COLO829 (cell line): ENCODE data around the gene ETDC.
"Not testable (repeated sequence)": the region's sequence is repeated elsewhere in the genome, so short reads cannot be mapped to it uniquely, and the experiment has no call there.

Experiments
- DNase-seq: peaks from one replicate; pipeline ENCODE4 v3.0.0; 2012; ENCODE audit warnings: low spot score

Gene ETDC

GRCh38 chrX:135309430-135309923 is at the start of gene ETDC:
ETDC (plus strand) TSS chrX:135309480; CDS start chrX:135309480, 0 bp downstream.
- DNase-seq: no peak

- not testable (repeated sequence) for DNase-seq
Measured at GRCh38 chrX:135260976-135261375, 48.3 kb upstream of the ETDC start.

GRCh38 chrX:135263376-135263775 is 45.9 kb upstream of the ETDC start:
- DNase-seq: not testable (repeated sequence)

- DNase-seq: no peak
Measured at GRCh38 chrX:135264206-135264605, 45.1 kb upstream of the ETDC start.

GRCh38 chrX:135273162-135273561 is 36.1 kb upstream of the ETDC start:
- no peak for DNase-seq

GRCh38 chrX:135275973-135276372 is 33.3 kb upstream of the ETDC start:
- no peak for DNase-seq

- no peak for DNase-seq
Measured at GRCh38 chrX:135287266-135287823, 21.9 kb upstream of the ETDC start.

- no peak for DNase-seq
Measured at GRCh38 chrX:135295238-135295943, 13.9 kb upstream of the ETDC start.

- DNase-seq: no peak
Measured at GRCh38 chrX:135295944-135296305, 13.4 kb upstream of the ETDC start.

- peak; percentile 22 for DNase-seq
Measured at GRCh38 chrX:135302269-135302873, 6.9 kb upstream of the ETDC start.

GRCh38 chrX:135304741-135305140 is 4.5 kb upstream of the ETDC start:
- DNase-seq: no peak

GRCh38 chrX:135307171-135307570 is 2.1 kb upstream of the ETDC start:
- no peak for DNase-seq

GRCh38 chrX:135308345-135308855 is 880 bp upstream of the ETDC start:
- DNase-seq: no peak

GRCh38 chrX:135315864-135316263 is 6.6 kb downstream of the ETDC start:
- DNase-seq: no peak

- DNase-seq: no peak
Measured at GRCh38 chrX:135324463-135324862, 15.2 kb downstream of the ETDC start.

- not testable (repeated sequence) for DNase-seq
Measured at GRCh38 chrX:135325036-135325818, 15.9 kb downstream of the ETDC start.

- peak; percentile 20 for DNase-seq
Measured at GRCh38 chrX:135327299-135327698, 18.0 kb downstream of the ETDC start.

- DNase-seq: no peak
Measured at GRCh38 chrX:135328421-135329005, 19.2 kb downstream of the ETDC start.

GRCh38 chrX:135330706-135331105 is 21.4 kb downstream of the ETDC start:
- no peak for DNase-seq

GRCh38 chrX:135331525-135331924 is 22.2 kb downstream of the ETDC start:
- DNase-seq: no peak

- no peak for DNase-seq
Measured at GRCh38 chrX:135340831-135341230, 31.6 kb downstream of the ETDC start.

- DNase-seq: no peak
Measured at GRCh38 chrX:135345107-135345589, 35.9 kb downstream of the ETDC start.
